Stimulated activated CD4-positive, alpha-beta T cell treated with anti-CD3 and anti-CD28 coated beads, TNF-alpha, amount 100 ng/mL, for 24 hours (primary cell): Measurements from ENCODE around the gene SPOCK1.

Source experiments
- DNase-seq, 3 experiments: peaks; one replicate each; pipeline ENCODE4 v3.0.0-alpha.2; 2020; ENCODE audit warnings: low read depth in 3 of 3

Gene SPOCK1

DNA sequence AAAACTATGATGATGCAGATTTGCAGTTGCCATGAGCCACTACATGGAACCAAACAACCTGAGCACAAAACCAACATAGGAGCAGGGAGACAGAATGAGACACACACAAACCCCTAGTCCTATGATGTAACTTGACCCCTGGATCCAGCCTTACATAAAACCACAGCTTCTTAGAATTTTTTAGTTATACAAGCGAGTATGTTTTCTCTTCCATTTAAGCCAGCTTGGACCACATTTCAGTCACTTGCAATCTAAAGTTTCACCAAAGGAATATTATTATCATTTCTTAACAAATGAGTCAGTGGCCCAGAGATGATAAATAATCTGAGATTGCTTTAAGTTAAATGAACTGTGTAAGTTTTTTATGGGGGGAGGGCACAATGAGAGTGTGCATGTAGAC, 6.8 kb downstream of the SPOCK1 start:
- no peak for DNase-seq

DNA sequence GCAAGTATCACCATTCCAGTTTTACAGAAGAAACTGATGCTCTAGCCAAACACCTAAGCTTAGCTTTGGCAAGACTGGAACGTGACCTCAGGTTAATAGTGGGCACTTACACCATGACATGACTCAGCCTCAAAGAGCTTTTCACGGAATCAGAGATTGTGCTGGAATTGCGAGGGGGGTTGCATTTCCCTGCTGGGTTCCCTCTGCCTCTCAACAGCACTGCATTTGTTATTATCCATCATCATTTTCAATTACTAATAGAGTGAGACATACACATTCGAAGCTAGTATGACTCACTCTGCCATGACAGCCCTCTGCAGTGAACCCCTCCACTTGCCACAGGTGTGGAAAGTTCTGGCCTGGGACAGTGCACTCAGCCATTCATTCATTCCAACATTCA, 8.0 kb downstream of the SPOCK1 start:
- DNase-seq = no peak

DNA sequence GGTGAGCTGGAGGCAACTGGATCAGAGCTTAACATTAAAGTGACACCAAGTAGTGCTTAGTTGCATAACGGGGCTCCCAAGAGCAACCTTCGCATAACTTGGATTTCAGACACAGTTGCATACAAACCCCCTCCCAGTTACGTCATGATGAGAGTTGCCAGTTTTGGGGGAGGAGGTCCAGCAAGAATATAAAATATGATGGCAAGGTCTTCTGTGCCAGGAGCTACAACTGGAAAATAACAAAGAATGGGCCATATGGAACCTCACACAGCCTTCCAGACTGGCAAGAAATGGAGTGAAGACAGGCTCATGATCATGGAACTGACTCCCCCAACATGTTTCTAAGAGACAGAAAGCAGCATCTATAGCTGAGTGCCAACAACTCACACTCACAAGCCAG, 8.5 kb downstream of the SPOCK1 start:
- DNase-seq = no peak

DNA sequence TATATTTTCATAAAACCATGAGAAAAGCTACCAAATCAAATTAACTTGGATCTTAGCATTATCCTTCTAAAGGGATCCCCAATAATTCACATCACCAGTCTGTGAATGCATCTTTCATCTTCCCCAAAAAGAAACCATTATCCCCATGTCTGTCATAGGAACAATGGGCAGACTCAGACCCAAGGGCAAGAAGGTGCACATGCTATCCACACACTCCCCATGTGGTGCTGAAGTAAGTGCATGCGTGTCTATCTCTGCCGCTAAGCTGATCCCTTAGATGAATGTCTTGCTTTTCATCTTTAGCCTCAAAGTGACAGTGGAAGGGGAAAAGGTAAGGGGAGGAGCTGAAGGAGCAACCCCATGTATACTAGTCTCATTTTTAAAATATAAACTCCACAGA, 10.2 kb downstream of the SPOCK1 start:
- DNase-seq = no peak

DNA sequence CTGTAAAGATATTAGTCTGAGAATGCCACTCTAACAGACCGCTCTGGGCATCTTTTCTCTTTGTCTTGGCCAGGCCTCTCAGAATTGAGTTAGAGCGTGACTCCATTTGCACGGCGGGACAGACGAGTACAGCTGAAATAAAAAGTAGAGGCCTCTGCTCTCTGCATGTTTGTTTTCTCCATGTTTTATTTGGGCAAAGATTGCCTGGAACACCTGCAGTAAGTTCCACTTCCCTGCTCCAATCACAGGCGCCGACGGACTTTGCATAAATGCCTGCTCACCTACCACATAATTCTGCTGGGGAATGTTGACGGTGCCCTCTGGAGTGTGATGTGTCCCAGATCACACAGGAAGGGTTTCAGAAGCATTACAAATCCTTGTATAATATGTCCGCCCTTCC, 10.6 kb downstream of the SPOCK1 start:
- DNase-seq = no peak

DNA sequence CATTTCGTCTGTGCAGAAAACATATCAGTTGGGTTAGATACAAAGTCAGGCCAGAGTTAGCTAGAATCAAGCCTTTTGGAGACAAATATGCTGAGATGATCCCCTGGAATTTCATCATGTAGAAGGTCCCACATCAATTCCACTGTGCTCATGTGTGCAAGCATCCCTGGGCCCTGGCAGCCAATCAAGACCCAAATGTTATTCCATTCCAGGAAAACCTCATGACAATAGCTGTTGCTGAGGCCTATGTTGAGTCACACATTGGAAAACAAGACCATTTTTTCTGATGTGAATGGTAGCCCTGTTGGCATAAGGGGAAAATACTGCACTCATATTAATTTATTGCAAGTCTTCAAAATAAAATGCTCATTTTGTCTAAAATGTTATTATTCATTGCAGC, 11.5 kb downstream of the SPOCK1 start:
- DNase-seq = no peak

DNA sequence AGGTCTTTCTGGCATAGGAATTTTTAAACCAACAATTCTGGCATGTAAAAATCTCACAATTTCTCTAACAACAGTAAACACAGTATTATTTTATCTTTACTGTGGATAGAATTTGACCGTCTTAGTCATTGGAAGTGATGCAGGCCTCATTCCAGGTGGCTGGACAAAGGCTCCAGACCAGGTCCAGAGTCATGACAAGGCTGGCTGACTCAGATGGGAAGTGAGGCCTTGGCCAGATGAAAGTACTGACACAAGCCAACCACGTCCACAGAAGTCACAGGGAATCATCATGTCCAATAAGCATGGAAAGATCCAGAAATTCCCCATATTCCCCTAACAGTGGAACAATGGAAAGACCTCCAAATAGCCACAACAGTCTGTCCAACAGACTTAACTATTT, 12.4 kb downstream of the SPOCK1 start:
- DNase-seq = no peak

DNA sequence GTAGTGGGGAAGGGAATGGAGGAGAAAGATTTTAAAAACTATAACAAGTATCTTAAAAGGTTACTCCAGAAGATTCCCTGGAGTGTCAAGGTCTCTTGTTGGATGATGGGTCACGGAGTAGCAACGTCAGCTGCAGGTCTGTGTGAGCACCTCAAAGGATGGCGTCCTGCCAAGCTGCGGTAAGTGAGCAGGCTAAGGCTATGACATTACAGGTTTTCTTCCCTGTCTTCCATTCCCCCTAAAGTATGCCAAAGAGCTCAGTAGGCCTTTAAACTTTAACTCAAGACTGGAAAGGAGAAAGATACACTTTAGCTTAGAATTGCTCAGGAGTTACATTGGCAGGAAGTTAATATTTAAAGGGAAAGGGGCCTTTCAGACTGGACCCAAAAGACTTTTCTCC, 17.5 kb downstream of the SPOCK1 start:
- DNase-seq = no peak

DNA sequence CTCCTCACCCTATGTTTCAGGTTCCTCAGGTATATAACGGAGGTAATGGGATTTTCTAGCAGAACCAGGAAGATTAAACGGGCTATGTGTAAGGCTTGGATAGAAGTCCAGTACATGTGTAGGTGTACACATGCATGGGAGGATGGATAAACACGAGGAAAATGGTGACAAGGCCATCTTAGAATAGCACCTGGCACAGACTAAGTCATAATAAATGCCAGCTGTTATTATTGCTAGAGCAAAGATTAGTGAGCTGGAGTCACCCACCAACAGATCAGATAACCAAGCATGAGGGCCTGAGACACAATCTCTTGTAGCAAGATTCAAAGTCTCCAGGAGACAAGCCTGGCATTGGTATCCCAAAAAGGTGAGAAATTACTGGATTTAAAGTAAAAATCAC, 21.1 kb downstream of the SPOCK1 start:
- no peak for DNase-seq

DNA sequence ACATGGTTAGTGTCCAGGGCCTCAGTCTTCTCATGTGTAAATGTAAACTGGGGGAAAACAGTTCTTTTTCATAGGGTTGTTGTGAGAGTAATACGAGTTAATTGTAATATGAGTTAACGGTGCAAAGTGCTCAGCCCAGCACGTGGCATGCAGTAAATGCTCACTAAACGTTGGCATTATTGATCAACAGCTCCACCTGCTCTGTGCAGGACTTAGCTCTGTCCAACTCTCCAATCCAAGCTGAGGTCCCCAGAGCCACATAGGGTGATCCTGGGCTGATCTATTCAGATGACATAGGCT, 28.3 kb downstream of the SPOCK1 start:
- no peak for DNase-seq

DNA sequence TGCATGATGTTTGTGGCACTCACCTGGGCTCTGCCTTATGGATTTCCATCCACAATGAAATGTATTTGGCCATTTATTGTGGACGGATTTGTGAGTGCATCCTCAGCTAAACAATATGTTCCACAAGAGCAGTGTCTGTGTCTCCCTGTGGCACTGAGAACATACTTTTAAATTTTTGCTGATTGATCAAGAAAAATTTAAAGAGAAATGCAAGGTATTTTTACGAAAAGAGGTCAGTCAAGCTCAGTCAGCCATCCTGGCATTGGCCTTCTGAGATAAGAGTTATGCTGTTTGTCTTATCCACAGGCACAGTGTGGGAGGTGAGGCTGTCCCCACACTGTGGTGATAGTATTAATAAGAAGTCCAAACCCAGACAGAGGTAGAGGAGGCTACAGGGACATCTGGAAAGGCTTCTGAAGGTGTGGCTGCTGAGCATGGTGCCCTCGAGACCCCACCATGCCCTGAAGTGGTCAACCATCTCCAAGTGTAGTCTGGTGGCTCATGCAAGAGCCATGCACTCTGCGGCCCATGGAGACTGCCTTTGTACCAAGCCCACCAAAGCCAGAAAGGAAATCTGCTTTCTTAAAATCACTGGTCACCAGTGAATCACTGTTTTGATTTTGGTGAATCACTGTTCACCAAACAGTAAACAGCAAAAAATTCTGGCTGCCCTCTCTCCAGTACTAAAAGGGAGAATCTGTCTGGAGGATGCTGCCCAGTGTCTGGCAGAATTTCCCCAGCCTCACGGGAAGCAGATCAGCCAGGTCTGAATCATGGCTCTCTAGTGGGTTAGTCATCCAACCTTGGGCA, 28.8 kb downstream of the SPOCK1 start:
- no peak for DNase-seq

DNA sequence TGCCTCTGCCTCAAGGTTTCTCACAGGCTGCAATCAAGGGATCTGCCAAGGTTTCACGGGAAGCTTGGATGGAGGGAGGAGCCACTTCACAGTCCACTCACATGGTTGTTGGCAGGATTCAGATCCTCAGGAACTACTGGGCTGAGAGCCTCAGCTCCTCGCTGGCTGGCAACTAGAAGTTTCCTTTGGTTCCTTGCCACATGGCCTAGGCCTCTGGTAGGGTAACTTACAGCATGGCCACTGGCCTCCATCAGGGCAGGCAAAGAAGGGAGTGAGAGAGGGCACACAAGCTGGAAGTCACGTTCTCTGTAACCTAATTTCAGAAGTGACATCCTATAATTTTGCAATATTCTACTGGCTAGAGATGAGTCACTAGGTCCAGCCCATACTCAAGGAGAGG, 32.2 kb downstream of the SPOCK1 start:
- no peak for DNase-seq

DNA sequence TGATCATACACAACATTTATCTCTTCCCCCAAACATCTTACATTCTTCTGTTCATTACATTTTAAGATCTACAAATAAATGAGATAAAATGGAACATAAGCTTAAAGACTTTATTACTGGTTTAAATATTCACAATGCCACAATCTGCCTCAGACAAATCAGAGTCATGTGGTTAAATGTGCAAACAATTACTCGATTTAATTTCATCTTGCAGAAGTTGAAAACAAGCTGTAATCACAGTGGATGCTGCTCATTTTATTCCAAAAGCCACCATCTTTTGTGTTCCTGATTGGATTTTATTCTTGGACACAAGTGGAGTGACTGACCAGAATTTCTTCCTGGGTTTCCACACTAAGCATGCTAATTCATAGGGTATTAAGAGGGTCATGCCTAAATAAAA, 33.2 kb downstream of the SPOCK1 start:
- no peak for DNase-seq

DNA sequence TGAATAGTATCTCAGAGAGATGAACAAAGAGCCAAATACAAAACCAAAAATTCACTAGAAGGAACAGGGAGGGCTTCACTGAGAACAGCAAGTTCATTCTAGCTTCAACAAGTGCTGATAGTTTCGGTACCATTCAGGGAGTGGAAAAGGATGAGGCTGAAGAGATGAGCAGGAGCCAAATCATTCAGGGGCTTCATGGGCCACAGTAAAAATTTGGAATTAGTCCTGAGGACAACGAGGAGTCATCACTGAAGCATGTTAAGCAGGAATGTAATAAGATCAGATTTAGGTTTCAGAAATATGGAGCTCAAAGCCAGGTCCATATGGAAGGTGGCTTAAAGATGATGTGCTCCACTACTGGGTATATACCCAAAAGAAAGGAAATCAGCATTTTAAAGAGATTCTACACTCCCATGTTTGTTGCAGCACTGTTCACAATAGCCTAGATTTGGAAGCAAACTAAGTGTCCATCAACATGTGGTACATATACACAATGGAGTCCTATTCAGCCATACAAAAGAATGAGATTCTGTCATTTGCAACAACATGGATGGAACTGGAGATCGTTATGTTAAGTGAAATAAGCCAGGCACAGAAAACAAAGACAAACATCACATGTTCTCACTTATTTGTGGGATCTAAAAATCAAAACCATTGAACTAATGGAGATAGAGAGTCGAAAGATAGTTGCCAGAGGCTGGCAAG, 36.2 kb downstream of the SPOCK1 start:
- no peak for DNase-seq

DNA sequence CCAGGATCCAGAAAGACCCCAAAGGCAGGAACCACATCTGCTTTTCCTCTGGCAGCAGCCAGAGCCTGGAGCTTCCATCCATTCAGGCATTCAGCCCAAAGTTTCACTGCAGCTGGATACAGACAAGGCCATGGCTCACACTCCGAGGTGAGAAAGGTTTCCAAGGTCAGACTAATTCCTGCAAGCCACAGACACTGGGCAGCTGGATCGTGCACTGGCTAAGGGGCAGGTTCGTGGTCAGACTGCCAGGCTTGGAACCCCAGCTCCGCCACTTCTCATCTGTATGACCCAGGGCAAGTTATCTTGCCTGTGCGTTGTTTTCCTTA, 36.9 kb downstream of the SPOCK1 start:
- DNase-seq = no peak

DNA sequence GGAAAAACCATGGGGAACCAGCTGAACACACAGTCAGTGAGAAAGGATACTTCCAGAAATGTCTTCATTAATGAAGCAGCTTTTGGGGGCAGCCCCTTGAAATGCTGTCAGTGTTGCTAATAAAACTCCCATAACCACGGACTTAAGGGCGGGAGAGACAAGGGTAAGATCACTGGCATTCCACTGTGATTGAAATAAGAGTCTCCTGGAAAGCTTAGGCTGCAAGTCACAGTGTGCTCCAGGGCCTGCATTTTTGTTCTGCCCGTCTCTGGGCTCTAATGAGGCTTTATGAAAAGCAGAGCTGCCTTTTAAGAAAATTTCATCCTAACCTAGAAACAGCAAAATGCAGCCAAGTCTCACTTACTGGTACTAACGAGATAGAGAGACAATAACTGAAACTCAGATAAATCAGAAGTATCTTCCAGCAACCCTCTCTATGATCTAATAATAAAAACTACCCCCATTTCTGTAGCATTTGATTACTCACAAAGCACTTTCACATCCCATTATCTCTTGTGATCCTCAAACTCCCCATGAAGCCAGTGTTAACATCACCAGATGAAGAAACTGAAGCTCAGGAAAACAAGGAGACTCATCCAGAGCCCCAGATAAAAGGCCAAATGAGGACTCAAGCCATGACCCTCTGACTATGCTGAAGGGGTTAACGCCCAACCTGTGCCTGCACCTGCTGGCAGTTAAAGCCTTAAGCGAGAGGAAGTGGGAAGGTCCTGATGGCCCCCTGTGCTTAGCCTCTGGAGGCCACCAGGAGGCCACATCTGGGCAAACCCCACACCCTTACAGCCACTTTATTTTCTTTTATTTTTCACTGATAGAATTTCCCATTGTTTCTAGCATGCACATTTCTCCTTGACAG, 37.5 kb downstream of the SPOCK1 start:
- no peak for DNase-seq

DNA sequence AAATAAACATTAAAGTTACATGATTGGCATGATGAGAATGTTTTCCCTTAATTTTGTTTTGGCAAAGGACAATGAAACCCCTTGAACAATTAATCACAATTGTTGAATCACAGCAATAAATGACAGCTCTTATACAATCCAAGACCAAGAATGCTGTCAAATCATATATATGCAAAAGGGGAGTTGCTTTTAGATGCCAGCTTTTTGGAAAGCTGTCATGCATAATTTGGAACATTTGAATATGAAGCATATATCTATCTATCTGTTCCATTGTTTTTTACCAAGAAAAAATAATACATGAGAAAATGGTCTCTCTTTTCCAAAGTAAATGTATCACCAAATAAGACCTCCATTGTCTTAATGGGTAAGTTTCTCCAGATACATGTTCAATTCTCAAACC, 44.5 kb downstream of the SPOCK1 start:
- DNase-seq = no peak

DNA sequence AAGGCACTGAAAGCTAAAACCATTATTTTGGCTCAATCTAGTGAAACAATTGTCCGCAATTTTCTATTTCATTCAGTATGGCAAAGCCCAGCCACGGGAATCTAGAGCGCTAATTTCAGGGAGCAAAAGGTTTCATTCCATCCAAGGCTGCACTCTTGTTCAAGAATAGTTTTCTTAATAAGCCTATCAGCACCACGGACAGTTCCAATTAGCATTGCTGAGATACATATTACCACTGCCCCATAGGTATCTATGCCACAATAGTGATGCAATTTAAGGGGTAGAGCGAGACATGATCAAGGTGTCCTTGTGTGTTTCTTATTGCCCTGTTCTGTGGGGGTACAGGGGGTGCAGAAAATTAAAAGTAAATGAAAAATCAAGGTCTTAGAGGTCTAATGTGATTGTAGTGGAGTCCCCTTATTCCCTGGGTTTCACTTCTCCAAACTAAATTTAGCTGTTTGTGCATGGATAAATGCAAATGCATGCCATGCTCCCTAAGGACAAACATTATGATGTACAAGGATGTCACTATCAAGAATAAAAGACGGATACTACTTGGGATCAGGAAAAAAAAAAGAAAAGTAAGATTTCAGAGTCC, 45.5 kb downstream of the SPOCK1 start:
- DNase-seq = no peak

DNA sequence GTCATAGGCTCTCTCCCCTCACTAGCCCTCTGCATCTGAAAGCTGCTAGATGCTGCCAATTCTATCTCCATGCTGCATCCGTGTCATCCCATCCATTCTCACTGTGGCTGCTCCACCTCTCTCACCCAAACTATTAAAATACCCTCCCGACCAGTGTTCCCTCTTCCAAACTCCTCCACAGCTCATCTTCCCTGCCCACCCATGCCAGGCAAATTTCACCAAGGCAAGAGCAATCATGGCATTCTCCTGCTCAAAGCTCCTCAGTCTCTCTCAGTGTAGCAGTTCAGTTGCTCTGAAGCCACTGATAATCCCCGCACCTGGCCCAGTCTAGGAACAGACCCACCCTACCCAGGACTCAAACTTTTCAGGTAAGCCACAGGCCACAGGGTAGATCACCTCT, 48.4 kb downstream of the SPOCK1 start:
- DNase-seq = no peak

DNA sequence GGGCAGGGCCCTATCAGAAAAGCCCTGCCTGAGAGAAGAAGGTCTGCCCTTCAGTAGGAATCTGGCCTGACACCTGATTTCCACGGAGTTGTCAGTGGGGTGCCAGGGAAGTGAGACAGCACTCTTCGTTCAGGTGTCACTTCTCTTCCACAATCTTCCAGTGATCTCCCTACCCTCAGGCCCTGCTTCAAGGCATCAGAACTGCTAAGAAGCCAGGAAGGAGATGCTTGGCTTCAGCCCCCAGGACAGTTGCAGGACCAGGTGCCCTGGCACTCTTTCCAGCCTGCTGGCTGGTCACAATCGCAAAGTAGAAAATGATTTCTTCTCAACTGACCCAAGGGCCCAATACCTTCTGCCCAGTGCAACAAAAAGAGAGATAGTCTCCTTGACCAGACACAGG, 50.3 kb downstream of the SPOCK1 start:
- DNase-seq = no peak

DNA sequence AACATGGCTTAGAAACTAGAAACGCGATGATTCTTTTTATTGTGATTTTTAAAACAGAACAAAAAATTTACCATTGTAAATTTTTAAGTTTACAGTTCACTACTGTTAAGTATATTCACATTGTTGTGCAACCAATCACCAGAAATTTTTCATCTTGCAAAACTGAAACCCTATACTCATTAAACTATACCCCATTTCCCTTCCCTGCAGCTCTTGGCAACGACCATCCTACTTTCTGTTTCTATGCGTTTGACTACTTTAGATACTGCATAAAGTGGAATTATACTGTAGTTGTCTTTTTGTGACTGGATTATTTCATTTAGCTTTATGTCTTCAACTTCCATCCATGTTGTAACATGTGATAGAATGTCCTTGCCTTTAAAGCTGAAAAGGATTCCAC, 52.5 kb downstream of the SPOCK1 start:
- no peak for DNase-seq

DNA sequence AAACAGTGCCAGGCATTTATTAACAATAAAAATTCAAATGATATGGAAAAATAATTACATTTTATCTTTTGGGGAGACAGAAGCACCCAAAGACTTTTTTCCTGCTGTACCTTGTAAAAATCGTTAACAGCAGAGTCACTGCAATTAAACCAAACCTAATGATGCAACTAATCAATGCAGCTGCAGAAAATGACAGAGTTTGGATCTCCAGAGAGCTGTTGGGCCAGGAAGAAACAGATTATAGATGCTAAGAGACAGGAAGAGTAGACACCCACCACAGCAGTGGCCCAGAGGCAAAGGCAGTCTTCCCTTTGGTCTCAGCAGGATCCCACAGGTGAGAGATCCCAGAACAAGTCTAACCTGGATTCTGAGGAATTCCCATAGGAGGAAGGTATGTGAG, 53.0 kb downstream of the SPOCK1 start:
- no peak for DNase-seq

DNA sequence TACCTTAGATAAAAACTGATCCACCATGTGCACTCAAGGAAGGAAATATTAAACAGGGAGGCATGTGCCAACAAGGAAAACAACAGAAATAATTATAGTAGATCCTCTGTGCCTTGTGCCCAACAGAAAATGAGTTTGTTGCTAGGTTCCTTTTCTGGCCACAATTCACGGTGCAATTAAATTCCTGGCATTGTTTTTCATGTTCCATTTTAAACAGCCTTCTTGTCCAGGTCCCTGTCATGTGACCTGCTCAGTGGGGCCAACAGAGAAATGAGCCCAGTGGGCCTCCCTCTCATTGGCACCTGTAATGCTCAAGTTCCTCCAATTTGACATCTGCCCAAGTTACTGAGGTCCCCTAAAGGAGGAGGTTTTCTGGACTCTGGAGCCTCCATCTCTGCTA, 56.5 kb downstream of the SPOCK1 start:
- DNase-seq = no peak
